GM20000 (cell line): ENCODE results near the gene VAPA.

Experiments used
- DNase-seq: peaks from one replicate; pipeline ENCODE4 v3.0.0; 2012; ENCODE audit warnings: low spot score
- TF ChIP-seq, protein P1 (sequence below): IDR thresholded peaks from 2 replicates; pipeline ENCODE4 v1.5.1; 2012; ENCODE audit warnings: mild to moderate bottlenecking, control low read depth; ENCODE audit errors: extremely low read depth, missing control alignments

VAPA gene

GRCh38 chr18:9949315-9949714 is 35.5 kb downstream of the VAPA start:
- TF ChIP-seq, protein P1, sequence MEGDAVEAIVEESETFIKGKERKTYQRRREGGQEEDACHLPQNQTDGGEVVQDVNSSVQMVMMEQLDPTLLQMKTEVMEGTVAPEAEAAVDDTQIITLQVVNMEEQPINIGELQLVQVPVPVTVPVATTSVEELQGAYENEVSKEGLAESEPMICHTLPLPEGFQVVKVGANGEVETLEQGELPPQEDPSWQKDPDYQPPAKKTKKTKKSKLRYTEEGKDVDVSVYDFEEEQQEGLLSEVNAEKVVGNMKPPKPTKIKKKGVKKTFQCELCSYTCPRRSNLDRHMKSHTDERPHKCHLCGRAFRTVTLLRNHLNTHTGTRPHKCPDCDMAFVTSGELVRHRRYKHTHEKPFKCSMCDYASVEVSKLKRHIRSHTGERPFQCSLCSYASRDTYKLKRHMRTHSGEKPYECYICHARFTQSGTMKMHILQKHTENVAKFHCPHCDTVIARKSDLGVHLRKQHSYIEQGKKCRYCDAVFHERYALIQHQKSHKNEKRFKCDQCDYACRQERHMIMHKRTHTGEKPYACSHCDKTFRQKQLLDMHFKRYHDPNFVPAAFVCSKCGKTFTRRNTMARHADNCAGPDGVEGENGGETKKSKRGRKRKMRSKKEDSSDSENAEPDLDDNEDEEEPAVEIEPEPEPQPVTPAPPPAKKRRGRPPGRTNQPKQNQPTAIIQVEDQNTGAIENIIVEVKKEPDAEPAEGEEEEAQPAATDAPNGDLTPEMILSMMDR, result no peak
- DNase-seq, result no peak

GRCh38 chr18:9949861-9950260 is 36.0 kb downstream of the VAPA start:
- TF ChIP-seq, protein P1, result no peak
- no peak for DNase-seq

DNA sequence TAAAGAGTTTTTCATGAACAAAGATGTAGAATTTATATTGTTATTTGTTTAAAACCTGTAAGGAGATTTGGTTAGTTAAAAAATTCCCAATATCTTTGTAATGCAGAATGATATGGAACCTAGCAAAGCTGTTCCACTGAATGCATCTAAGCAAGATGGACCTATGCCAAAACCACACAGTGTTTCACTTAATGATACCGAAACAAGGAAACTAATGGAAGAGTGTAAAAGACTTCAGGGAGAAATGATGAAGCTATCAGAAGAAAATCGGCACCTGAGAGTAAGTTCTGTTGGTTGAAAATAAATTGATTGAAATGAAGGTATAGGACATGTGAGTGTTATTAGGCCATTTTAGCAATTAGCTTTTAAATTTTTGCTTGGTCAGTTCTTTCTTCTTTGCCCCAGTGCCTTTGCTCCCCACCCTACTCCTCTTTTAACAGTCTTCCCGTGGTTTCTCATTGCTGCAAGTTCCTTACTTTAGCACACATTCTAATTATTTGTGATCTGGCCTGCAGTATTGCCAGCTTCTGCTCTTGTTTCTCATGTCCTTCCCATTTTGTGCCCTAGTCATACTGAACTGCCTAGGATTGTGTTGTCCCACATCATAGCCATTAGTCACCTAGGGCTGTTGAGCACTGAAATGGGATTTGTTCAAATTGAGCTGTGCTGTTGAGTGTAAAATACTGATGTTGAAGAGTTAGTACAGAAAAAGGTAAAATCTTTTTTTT is 36.6 kb downstream of the VAPA start:
- DNase-seq, result no peak
- TF ChIP-seq, protein P1, result no peak

- TF ChIP-seq, protein P1, result peak; percentile 42
- DNase-seq, result peak; percentile 20
Measured at GRCh38 chr18:9951022-9951859, 37.4 kb downstream of the VAPA start.

DNA sequence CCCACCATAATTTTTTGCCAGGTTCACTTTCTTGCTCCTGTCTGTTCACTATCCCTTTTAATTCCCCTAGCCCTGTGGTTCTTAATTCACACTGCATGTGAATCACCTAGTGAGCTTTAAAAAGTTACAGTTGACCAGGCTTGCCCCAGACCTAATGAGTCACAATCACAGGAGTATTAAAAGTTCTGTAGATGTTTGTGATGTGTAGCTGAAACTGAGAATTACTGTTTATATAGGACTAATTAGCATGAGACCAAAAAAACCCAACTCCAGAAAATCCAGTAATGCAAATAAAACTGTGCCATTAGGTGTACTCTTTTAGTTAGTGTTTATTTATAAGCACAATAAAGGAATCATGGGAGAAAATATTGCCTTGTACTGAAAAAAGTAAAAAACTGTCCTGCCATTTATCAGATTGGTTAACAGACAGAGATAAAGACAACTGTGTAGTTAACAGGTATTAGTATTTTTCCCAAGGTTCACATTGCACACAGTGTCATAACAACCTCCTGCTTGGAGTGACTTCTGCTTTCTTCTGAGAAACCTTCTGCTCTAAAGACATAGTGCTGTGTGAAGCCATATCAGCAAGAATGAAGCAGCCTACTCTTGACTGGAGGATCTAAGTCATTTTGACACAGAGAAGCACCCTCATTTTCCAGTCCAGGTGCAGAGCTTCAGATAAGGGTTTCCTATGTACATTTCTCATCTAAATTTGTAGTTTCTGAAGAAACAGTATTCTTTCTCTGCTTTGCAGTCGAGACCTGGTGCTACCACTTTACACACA is 39.0 kb downstream of the VAPA start:
- TF ChIP-seq, protein P1, result no peak
- no peak for DNase-seq

DNA sequence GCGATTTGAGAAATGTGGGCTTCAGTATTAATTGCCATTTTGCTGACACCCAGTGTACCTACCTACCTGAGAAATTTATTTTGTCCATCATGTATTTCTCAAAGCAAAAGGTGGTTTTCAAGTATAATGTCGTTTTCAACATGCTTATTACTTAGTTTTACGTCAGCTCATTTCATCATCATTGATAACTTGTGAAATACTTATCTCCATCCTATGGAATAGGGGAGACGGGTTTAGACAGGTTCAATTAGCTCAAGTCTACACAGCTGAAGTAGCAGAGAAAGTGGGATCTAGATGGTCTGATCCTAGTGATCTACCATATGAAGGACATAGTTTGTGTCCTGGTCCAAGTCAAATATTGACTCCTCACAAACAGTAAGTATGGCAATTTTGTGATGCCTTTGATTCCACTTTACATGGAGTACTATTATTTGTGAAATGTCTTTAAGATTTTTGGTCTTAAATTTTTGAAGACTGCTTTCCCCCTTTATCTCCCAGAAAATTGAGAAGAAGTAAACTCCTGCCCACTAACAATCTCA is 45.1 kb downstream of the VAPA start:
- TF ChIP-seq, protein P1, result no peak
- DNase-seq, result no peak

DNA sequence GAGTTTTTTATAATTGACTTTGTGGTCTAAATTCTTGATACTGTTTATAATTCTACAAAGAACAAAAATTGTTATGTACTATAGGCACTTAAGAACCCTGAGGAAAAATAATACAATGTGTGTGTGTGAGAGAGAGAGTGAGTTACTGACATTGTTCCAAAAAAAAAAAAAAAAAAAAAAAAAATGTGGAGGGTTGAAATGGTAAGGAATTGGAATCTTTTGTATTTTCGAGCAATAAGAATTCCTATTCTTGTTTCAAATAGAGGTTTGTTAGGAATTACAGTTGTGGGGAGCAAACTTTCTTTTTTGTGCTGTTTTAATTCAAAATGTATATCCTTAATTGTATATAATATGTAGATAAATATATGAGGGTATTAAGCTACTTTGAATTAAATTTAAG is 45.7 kb downstream of the VAPA start:
- DNase-seq, result no peak
- TF ChIP-seq, protein P1, result no peak
